ENCODE data around the gene UNC45B.
"Not testable (repeated sequence)": the region's sequence is repeated elsewhere in the genome, so short reads cannot be mapped to it uniquely, and the experiment has no call there.

Gene UNC45B

GRCh38 chr17:35141681-35142466 is 5.7 kb upstream of the UNC45B start, which contains the start of gene NLE1:
Gene NLE1 (minus strand): TSS chr17:35142303. CDS start chr17:35142275, 28 bp downstream.
- peak; percentile 91 for DNase-seq (ENCODE audit: low read depth, low spot score)

GRCh38 chr17:35142467-35142796 is 5.2 kb upstream of the UNC45B start:
- DNase-seq (ENCODE audit: low read depth, low spot score), result no peak

GRCh38 chr17:35144840-35145239 is 2.8 kb upstream of the UNC45B start:
- DNase-seq (ENCODE audit: low read depth, low spot score), result no peak

GRCh38 chr17:35146214-35146833 is 1.3 kb upstream of the UNC45B start:
- DNase-seq (ENCODE audit: low read depth, low spot score), result no peak

- DNase-seq (ENCODE audit: low read depth, low spot score), result peak; percentile 23
These were observed 527 bp downstream of the UNC45B start for GRCh38 chr17:35148144-35148543.

- DNase-seq (ENCODE audit: low read depth, low spot score), result no peak
These were observed 2.3 kb downstream of the UNC45B start for GRCh38 chr17:35149941-35150340.

- not testable (repeated sequence) for DNase-seq (ENCODE audit: low read depth, low spot score)
These were observed 3.5 kb downstream of the UNC45B start for GRCh38 chr17:35151080-35151479.

- DNase-seq (ENCODE audit: low read depth, low spot score), result no peak
These were observed 5.0 kb downstream of the UNC45B start for GRCh38 chr17:35152421-35153140.

GRCh38 chr17:35154196-35155165 is 6.9 kb downstream of the UNC45B start:
- no peak for DNase-seq (ENCODE audit: low read depth, low spot score)

- no peak for DNase-seq (ENCODE audit: low read depth, low spot score)
These were observed 7.6 kb downstream of the UNC45B start for GRCh38 chr17:35155246-35155645.

GRCh38 chr17:35159940-35160339 is 12.3 kb downstream of the UNC45B start:
- no peak for DNase-seq (ENCODE audit: low read depth, low spot score)

- no peak for DNase-seq (ENCODE audit: low read depth, low spot score)
These were observed 13.0 kb downstream of the UNC45B start for GRCh38 chr17:35160354-35161201.

GRCh38 chr17:35161281-35161761 is 13.7 kb downstream of the UNC45B start:
- no peak for DNase-seq (ENCODE audit: low read depth, low spot score)

- no peak for DNase-seq (ENCODE audit: low read depth, low spot score)
These were observed 15.1 kb downstream of the UNC45B start for GRCh38 chr17:35162755-35163154.

GRCh38 chr17:35163886-35164285 is 16.3 kb downstream of the UNC45B start:
- DNase-seq (ENCODE audit: low read depth, low spot score), result no peak

- DNase-seq (ENCODE audit: low read depth, low spot score), result no peak
These were observed 17.1 kb downstream of the UNC45B start for GRCh38 chr17:35164716-35165115.

- no peak for DNase-seq (ENCODE audit: low read depth, low spot score)
These were observed 18.9 kb downstream of the UNC45B start for GRCh38 chr17:35166526-35166925.

GRCh38 chr17:35167046-35167445 is 19.4 kb downstream of the UNC45B start:
- no peak for DNase-seq (ENCODE audit: low read depth, low spot score)

GRCh38 chr17:35167666-35168065 is 20.0 kb downstream of the UNC45B start:
- DNase-seq (ENCODE audit: low read depth, low spot score), result no peak

- DNase-seq (ENCODE audit: low read depth, low spot score), result no peak
These were observed 22.3 kb downstream of the UNC45B start for GRCh38 chr17:35169835-35170363.
